Dermis microvascular lymphatic vessel endothelial cell (primary cell): ENCODE data around the gene IL16. TPM values are rescaled to one million over a fixed set of nuclear protein-coding genes. Genes with fewer than 3 reads are reported as not detected.
"Not testable (repeated sequence)": the region's sequence is repeated elsewhere in the genome, so short reads cannot be mapped to it uniquely, and the experiment has no call there.

Source experiments
- DNase-seq, 2 donors: peaks; one replicate each; pipeline versions ENCODE4 v3.0.0 to v3.0.0-alpha.2; 2010; ENCODE audit warnings: low read depth in 2 of 2
- total RNA-seq: library from RNA; depleted of rRNA; stranded (reverse); fragments of >200 nt; gene quantifications from 2 replicates; pipeline ENCODE4 v1.2.1, GENCODE V29; 2014

The IL16 gene
- total RNA-seq, 1 donor from 2014 or later, result 2.4 TPM

DNA sequence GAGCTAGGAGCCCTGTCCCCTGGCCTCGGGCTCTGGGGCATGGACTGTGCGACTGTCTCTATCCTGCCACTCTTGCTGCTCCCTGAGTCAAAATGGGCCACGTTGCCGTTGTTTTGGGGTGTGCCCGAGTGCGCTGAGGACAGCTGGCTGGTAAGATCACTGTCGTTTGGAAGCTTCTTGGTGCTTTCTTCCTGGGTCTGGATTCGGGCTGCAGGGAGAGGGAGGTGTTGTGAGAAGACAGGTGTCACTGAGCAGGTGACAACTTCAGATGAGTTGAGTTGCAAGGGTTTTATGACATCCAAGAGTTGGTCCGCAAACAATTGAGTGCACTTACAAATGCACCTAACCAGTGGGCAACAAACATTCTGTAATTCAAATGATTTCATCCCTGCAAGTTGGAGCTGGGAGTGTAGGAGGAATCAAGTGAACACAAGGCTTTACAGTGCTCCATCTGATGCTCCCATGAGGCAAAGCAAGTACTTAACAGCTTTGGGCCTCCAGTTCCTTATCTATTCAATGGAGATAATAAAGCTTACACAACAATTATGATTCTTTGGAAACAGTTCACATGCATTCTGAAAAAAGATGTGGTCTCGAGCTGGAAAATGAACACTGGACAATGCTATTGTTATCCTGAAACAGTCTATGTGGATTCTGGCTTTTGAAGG lies 138.2 kb downstream of the IL16 start:
- no peak for DNase-seq

DNA sequence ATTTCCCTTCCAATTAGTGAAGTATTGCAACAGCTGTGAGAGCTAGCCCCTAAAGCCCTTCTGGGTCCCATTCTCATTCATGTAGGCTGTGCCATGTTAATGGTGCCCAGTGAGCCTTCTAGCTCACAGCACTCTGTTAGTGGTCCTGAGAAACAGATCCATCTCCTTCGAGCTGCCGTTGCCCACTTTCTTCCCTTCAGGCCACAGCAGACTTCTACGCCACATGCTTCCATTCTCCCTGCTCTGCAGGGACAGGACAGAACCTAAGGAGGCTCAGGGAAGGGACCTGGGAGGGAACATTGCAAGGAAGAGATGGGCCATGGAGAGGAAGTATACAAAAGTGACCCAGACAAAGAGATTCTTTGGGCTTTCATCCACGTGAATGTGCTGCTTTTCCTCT lies 139.0 kb downstream of the IL16 start:
- DNase-seq, result no peak

DNA sequence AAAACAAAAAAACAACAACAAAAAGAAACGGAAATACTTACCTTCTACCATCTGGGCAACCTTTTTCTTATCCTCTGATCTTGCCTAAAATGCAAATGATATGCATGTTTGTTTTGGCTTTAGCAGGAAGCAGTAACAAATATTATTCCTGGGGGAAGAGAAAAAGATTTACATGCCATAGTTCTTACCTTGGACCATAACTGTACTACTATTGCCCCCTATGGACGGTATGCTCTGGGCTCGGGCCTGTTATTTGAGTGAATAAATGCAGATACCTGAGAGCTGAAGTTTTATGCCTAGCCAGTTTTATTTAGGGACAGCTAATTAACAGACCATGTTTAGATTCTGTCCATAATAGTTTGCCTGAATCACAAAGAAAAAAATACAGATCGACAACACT lies 139.9 kb downstream of the IL16 start:
- peak in 1 of 2 donors; percentile 33 for DNase-seq

DNA sequence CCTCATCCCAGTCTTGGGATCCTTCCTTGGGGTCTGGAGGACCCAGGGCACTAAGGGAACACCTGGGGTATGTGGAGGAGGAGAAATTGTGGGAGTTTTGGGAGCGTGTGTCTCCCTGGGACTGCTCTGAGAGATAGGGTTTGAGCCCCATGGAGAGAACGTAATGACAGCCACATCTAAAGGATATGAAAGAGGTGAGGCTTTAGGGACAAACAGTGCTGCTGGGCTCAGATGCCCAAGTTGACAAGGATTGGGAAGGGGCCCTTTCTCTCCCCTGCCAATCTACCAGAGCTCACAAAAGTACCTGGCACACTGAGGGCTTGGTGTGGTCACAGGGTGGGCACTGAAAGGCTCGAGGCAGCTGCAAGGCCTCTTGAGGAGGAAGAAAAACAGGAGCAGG lies 140.6 kb downstream of the IL16 start:
- DNase-seq, result no peak

DNA sequence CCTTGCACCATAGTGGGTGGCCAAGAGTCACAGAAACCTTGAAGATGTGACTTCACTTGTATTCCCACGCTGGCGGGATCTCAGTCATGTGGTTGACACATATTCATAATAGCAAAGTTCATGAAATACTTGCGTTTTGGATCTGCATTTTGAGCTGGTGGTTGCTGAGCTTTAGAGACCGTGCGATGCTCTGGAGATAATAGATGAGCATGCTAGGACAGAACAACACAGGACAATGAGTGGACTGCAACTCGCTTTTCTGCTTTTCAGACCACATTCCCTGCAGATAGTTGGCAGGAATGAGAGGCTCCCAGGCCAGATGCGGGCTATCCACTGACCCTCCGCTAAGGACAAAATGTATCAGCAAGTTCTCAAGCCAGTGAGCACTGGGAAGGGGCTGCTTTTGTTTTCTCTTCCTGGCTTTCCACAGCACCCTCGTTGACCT lies 141.1 kb downstream of the IL16 start:
- DNase-seq, result no peak

DNA sequence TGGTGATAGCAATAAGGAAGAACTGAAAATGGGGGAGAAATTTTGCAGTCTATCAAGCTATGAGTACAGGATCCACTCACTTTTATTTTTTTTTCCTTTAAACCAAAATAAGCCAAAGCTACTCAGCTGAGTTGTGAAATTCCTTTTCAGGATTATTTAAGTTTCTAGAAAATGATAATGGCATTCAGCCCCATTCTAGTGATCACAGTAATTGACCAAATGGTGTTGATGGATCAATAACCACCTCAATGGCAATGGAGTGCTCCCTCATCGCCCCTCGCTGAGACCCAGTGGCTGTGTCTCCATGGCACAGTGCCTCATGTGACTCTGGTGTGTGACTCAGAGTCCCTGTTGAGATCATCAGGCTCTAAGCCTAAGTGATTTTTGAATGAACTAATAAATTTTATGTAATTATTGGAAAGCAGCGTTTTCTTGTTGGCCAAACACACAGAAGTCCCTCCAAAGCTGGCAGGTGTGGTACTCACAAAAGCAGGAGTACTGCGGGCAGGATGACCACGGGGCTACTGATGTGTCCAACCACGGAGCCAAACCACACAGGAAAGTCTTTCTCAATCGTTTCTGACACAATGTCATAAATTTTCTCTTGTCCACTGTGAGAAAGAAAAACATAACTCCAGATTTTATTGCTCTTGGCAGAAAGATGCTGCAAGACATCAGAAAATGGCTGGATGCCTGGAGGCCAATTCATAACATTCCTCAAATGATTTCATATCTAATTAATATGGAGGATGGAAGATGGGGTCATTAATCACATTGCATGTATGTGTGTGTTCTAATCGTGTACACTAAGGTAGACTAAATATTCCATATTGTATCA lies 141.7 kb downstream of the IL16 start:
- peak; percentile 55 to 77 for DNase-seq

DNA sequence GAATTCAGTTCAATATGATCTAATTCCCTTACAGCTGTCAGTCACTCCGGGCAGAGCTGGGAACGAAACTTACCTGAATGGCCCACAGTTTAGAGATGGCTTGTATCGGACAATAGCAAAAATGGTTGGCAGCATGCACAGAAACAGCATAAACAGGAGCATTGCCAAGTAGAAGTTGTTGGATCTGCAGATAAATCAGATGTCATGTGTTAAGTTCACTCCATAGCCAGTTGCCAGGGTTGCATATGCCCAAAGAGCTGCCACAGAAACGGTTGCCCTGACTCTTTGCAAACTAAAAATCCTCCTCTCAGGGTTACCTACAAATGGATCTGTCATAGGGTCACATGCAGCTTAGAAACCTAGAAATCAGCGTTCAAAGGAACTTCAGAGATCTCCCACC lies 142.6 kb downstream of the IL16 start:
- peak in 1 of 2 donors; percentile 17 for DNase-seq

DNA sequence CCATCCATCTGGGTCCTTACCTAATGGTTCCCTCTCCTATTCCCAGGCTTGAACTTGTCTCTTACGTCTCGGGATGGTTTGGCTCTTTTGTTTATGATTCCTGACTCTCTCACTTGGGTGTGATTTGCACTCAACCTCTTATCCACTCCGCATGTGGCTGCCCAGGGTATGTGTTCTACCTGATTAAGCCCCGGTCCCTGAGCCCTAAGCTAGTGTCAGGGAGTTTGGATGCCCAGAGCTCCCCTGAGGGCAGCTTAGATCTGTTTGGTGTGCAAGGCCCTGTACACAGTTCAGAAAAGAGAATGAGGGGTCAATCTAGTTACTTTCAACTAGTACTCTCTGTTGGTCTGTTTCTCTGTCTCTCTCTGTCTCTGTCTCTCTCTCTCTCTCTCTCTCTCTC lies 143.2 kb downstream of the IL16 start:
- DNase-seq, result no peak

DNA sequence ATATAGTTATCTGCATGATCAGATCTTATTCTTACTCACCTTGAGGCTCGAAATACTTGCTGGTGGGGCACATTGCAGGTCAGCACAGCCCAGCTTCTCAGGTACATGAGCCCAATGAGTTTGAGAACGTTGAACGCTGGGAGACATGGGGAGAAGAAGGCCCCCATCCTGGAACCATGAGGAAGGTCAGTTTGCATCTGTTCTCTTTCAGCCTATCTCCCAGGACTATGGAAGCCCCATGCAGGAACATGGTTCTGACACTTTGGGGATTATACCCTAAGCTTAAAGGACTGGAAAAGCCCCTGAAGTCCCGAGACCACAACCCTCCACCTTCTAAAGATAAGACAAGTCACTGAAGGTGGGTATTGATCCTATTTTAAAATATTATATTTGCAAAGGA lies 144.7 kb downstream of the IL16 start:
- no peak for DNase-seq

DNA sequence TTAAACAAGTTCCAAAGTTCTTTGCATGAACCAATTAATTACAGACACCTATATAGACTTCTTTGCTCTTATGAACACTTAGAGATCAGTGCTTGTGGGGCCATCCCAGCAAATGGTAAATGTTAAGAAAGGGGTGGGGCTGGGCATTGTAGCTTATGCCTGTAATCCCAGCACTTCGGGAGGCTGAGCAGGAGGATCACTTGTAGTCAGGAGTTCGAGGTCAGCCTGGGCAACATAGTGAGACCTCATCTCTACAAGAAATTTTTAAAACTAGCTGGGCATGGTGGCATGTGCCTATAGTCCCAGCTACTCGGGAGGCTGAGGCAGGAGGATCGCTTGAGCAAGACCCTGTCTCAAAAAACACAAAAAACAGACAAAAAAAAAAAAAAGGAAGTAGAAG lies 146.7 kb downstream of the IL16 start:
- no peak for DNase-seq

DNA sequence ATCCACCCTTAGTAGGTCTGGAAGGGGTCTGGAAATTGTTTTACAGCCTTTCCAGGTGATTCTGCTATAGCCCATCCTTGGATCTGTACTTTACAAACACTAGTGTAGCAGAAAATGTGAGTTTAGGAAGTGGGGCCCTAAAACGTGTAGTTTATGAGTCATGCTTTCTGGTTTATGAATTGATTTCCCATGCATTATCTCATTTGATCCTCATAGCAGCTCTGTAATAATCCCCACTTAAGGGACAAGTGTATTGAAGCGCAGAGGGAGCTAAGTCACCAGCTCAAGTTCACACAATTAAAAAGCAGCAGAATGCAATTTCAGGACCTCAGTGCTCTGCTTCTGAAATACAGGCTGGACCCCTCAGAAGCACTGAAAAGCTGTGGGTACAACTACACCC lies 149.9 kb downstream of the IL16 start:
- no peak for DNase-seq

DNA sequence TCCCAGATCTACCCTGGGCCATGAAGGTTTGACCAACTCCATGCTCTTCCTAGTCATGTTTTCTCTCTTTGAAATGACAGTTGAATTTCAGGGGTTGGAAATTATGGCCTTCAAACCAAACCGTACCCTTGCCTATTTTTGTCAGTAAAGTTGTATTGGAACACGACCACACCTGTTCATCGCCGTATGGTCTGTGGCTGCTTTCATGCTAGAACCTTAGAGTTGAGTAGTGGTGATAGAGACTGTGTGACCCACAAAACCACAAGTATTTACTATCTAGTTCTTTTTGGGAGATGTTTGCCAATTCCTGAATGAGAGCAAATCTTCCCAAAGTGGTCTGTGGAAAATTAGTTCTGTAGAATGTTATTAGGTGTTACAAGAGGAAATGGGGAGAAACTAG lies 151.2 kb downstream of the IL16 start:
- DNase-seq, result no peak

DNA sequence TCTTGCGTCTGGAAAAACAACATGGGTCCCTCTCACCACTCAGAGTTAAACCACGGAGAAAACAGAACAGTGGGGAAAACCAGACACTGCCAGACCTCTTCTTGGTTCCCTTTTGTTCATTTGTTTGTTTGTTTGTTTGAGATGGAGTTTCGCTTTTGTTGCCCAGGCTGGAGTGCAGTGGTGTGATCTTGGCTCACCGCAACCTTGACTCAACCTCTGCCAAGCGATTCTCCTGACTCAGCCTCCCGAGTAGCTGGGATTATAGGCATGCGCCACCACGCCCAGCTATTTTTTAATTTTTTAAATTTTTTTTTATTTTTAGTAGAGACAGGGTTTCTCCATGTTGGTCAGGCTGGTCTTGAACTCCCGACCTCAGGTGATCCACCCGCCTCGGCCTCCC lies 152.0 kb downstream of the IL16 start:
- not testable (repeated sequence) for DNase-seq

DNA sequence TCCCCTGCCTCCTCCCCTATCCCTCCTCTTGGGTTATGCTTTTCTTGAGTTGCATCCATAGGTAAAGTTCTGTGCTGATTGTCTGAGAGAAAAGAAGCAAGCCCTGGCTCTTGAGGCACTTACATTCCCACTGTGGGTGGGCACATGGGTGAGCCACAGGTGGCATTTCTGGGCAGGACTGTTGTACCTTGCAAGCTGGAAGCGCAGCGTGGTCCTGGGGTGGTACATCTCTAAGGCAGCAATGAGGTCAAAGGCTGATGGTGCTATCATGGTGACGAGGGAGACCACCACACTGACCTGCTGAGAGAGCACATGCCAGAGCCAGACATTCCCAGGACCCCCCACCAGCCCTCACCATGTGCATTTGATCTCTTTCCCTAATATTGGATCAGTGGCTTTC lies 152.6 kb downstream of the IL16 start:
- no peak for DNase-seq

DNA sequence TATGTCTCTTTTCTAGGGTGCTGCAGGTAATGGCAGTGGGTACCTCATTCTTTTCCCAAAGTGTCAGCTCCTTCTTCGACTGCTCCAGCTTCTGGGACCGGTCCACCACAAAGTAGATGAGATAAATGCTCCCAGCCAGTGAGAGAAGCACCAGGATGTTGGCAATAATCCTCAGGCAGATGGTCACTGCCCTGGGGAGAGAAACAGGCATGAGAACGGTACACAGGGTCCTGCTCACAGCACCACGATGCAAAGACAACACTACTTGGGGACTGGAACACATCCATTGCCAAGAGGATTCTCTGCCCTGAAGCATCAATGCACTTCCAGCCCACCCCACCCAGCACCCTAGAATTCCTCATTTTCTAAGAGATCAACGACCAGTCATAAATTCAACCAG lies 155.0 kb downstream of the IL16 start:
- DNase-seq, result no peak

DNA sequence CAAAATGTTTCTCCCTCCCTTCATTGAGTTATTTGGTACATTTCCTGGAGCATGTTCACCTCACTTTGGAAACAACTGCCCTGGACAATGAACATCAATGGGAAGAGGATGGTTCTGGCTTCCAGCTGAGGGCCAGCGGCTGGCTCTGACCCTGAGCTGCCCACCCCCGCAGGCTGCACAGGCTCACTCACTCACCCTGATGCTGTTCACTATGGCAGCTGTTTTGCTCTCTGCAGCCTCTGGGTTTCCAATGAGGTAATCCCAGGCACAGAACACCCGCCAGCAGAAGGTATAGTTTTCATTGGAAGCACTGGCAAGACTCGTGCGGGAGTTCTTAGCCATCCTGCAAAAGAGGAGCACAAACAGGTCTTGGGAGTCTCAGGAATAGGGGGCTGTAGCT lies 159.6 kb downstream of the IL16 start:
- no peak for DNase-seq

DNA sequence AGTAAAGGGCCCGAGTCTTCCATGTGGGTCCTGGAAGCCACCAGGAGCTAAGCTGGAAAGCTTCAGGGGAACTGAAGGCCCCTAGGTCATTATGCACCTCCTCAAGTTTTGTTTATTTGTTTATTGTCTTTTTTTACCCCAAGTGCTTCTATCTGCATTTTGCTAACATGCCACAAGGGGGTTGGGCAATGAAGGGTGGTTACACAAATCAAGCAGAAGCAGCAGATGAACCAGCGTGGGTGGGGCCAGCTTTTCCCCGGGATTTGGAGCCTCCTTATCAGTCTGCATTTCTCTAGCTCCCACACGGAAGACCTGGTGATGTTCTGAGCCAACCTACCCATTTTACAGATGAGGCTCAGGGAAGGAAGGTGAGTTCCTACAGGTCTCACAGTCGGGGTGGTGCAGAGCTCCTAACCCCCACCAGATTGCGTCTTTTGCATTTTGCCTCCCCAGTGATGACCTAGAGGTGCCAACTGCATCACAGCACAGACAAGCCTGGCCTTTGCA lies 160.6 kb downstream of the IL16 start:
- no peak for DNase-seq

DNA sequence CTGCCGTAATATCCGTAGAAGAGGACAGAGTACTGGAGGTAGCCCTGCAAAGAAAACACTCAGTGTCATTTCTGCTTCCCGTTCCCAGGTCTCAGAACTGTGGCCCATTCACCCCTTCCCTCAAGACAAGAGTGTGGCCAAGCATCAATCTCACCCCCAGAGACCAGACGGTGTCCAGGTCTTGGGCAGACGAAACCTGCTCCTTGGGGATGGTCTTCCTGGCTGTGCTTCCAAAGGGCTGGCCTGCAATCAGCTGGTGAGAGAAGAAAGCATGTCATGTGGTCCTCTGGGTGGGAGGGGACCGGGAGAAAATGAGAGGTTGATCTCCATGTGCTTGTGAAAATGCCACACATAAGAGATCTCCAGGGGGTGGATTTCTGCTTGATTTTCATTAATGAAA lies 161.6 kb downstream of the IL16 start:
- DNase-seq, result no peak

DNA sequence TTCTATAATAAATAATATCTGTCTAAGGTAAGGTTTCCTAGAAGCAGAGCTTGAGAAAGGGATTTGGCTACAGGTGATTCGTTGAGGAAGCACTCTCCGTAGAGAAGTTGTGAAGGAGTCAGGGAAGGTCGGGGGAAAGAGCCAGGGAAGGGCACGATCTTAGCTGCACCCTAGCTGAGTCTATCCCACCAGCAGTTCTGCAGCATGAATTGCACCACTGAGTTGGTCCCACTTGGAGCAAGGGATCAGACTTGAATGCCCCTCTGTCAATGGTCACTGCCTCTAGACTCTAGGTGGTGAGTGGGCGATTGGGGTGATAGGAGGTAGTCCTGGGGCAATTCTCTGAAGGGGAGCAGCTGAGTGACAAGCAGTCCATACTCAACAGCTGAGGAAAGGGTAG lies 163.8 kb downstream of the IL16 start:
- no peak for DNase-seq

DNA sequence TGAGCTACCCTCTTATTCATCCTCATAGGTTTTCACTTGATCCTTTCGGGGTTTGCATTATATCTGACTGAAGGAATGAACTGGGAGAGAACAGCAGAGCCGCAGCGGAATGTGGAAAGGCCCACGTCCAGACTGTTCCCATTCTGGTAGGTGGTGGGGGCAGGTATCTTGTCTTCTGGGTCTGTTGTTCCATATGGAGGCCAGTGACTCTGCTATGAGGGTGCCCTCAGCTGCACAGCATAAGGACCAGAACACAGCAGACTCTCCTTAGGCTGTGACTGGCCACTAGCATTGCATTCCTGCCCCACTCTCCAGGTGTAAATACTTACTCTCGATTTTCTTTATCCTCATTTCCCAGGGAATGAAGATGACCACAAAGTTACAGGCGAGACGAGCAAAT lies 165.2 kb downstream of the IL16 start:
- no peak for DNase-seq

DNA sequence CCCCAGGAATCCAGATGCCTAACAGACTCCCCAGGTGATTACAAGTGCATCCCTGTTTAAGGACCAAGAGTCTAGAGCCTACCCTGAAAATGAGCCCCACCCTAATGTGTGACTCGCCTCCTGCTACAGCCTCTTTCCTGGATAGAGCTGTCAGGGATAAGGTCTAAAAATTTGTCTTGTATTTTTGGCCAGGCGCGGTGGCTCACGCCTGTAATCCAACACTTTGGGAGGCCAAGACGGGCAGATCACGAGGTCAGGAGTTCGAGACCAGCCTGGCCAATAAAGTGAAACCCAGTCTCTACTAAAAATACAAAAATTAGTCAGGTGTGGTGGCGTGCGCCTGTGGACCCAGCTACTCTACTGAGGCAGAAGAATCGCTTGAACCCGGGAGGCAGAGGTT lies 166.1 kb downstream of the IL16 start:
- DNase-seq, result no peak

DNA sequence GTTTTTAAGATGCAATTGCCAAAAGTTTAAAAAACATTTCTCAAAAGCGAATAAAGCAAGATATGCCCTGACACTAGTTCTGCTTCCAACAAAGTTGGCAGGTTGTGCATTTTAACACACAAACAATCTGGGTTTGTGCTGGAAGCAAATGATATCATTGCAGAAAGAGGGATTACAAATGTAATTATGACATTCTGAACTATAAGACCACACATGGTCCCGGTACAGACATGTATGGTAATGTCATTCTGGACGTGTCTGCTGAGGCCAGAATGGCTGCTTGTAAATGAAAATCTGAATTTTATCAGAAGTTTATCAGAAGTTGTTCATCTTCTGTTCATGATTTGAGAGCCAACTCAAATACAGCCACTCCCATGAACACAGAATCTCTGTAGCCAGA lies 166.6 kb downstream of the IL16 start:
- no peak for DNase-seq
